Testis (tissue), 3 donors: Measurements from ENCODE around the gene SETD1B. TPM values are rescaled to one million over a fixed set of nuclear protein-coding genes. Genes with fewer than 3 reads are reported as not detected.

ENCODE experiments used
- DNase-seq: peaks from one replicate; pipeline ENCODE4 v3.0.0-alpha.2; 2019
- H3K27ac ChIP-seq, 2 donors: fragments of 200-600 bp; sonication (generic); one replicate each; pipeline ENCODE4 v1.5.1; 2019
- H3K27me3 ChIP-seq: fragments of 200-600 bp; sonication (generic); one replicate; pipeline ENCODE4 v1.5.1; 2019
- H3K36me3 ChIP-seq: fragments of 200-600 bp; sonication (generic); one replicate; pipeline ENCODE4 v1.5.1; 2017; ENCODE audit warnings: low read depth; ENCODE audit errors: missing control alignments
- H3K4me1 ChIP-seq: fragments of 200-600 bp; sonication (generic); one replicate; pipeline ENCODE4 v1.5.1; 2019
- H3K4me3 ChIP-seq, 2 donors: fragments of 200-600 bp; sonication (generic); one replicate each; pipeline ENCODE4 v1.5.1; 2017 to 2019
- H3K9me3 ChIP-seq: fragments of 200-600 bp; sonication (generic); one replicate; pipeline ENCODE4 v1.5.1; 2017
- CTCF ChIP-seq, 3 experiments: fragments of 450-650 bp in 2 of 3; fragments of 200-600 bp in 1 of 3; sonication (generic) in 1 of 3; IDR thresholded peaks; one replicate each; pipeline ENCODE4 v1.5.1; 2016 to 2019; ENCODE audit warnings: antibody characterized with exemption in 3 of 3, mild to moderate bottlenecking in 2 of 3, moderate library complexity in 1 of 3
- POLR2A ChIP-seq: fragments of 450-650 bp; IDR thresholded peaks from one replicate; pipeline ENCODE4 v1.6.1; 2017; ENCODE audit warnings: antibody characterized with exemption, mild to moderate bottlenecking, moderate library complexity
- WGBS, 2 donors: methylation state at CpG; one replicate each; pipeline ENCODE4 v1.1.5; 2018; 5-methylcytosine and 5-hydroxymethylcytosine counted together
- intact Hi-C: fragments of 100-400 bp; cut with DNase I; formaldehyde crosslinking; loops from one replicate; pipeline ENCODE4 v1.15.1; 2023; ENCODE audit warnings: low total_unique reads
- polyA plus RNA-seq: library from polyadenylated mRNA; stranded (reverse); fragments of 350-450 nt; fragmentation: Illumina TruSeq; extraction: RNeasy Lipid Tissue Mini Kit (QIAGEN cat#74804); gene quantifications from one replicate; pipeline ENCODE4 v1.2.3, GENCODE V29; 2014; ENCODE audit warnings: low read depth, low replicate concordance; ENCODE audit not compliant: insufficient read depth
- total RNA-seq, 2 donors: library from RNA; depleted of rRNA; stranded (reverse); fragments of >200 nt; gene quantifications; one replicate each; pipeline ENCODE4 v1.2.3, GENCODE V29; 2016

Gene SETD1B
- total and polyA plus RNA-seq, 3 donors from 2014 or later = 18.9 to 23.3 (median 23.1) TPM

GRCh38 chr12:121820056-121820455 is 16.2 kb downstream of the SETD1B start:
- intact Hi-C loops = no loop called here
- no peak overlapping the region for H3K4me3 ChIP-seq
- H3K4me1 ChIP-seq = no peaks in the 10 kb centered on the region
- 58 to 70% methylated on average over 5 to 7 of the region's 7 CpGs for WGBS, 2 donors
- H3K9me3 ChIP-seq = no peaks in the 10 kb centered on the region
- no peak overlapping the region for H3K27ac ChIP-seq
- DNase-seq = no peak
- TF ChIP-seq CTCF (IDR thresholded peaks at IDR 0.05) (no peak), POLR2A (no peak)
- no peaks in the 10 kb centered on the region for H3K36me3 ChIP-seq
- no peaks in the 10 kb centered on the region for H3K27me3 ChIP-seq

- intact Hi-C loops = no loop called here
- WGBS, 2 donors = 89% methylated on average over 23 to 39 of the region's 39 CpGs
- H3K36me3 ChIP-seq = no peaks in the 10 kb centered on the region
- no peaks in the 10 kb centered on the region for H3K4me1 ChIP-seq
- TF ChIP-seq POLR2A (no peak), CTCF (IDR thresholded peaks at IDR 0.05) (no peak)
- no peak overlapping the region for H3K27ac ChIP-seq
- no peak for DNase-seq
- H3K9me3 ChIP-seq = no peaks in the 10 kb centered on the region
- H3K4me3 ChIP-seq = no peak overlapping the region
- H3K27me3 ChIP-seq = no peaks in the 10 kb centered on the region
These were observed 18.7 kb downstream of the SETD1B start for GRCh38 chr12:121822393-121823100.

- Histone ChIP-seq H3K4me1 (no peaks in the 10 kb centered on the region), H3K36me3 (no peaks in the 10 kb centered on the region), H3K27ac (no peak overlapping the region), H3K27me3 (no peaks in the 10 kb centered on the region), H3K9me3 (no peaks in the 10 kb centered on the region), H3K4me3 (no peak overlapping the region)
- intact Hi-C loops = no loop called here
- WGBS, 2 donors = 79 to 89% methylated on average over 9 to 35 of the region's 36 CpGs
- no peak for DNase-seq
- TF ChIP-seq CTCF (IDR thresholded peaks at IDR 0.05) (no peak), POLR2A (no peak)
These were observed 19.4 kb downstream of the SETD1B start for GRCh38 chr12:121823101-121823726.

GRCh38 chr12:121823727-121824115 is 19.9 kb downstream of the SETD1B start:
- Histone ChIP-seq H3K4me3 (no peak overlapping the region), H3K27me3 (no peaks in the 10 kb centered on the region), H3K4me1 (no peaks in the 10 kb centered on the region), H3K27ac (no peak overlapping the region), H3K9me3 (no peaks in the 10 kb centered on the region), H3K36me3 (no peaks in the 10 kb centered on the region)
- no peak for DNase-seq
- TF ChIP-seq CTCF (IDR thresholded peaks at IDR 0.05) (no peak), POLR2A (no peak)
- intact Hi-C loops = no loop called here
- WGBS, 2 donors = 80 to 85% methylated on average over 5 to 11 of the region's 12 CpGs
